GM23248 (cell line): ENCODE measurements around the gene TLL1. TPM values are rescaled to one million over a fixed set of nuclear protein-coding genes. Genes with fewer than 3 reads are reported as not detected.

Experiments
- DNase-seq: peaks from one replicate; pipeline ENCODE4 v3.0.0-alpha.2; 2015
- H2AFZ ChIP-seq: fragments of 200-600 bp; sonication (generic); 2 replicates; pipeline ENCODE4 v1.6.1; 2016; ENCODE audit warnings: antibody characterized with exemption
- H3F3A ChIP-seq: fragments of 200-600 bp; sonication (generic); 2 replicates; pipeline ENCODE4 v1.6.1; 2016; ENCODE audit warnings: mild to moderate bottlenecking, antibody characterized with exemption, mixed run types; ENCODE audit not compliant: insufficient read depth
- H3K27ac ChIP-seq: fragments of 200-600 bp; sonication (generic); 2 replicates; pipeline ENCODE4 v1.5.1; 2016; ENCODE audit warnings: mild to moderate bottlenecking
- H3K27me3 ChIP-seq: fragments of 200-600 bp; sonication (generic); replicated peaks from 2 replicates; pipeline ENCODE4 v1.6.1; 2016; ENCODE audit warnings: mild to moderate bottlenecking; ENCODE audit not compliant: insufficient read depth
- H3K36me3 ChIP-seq: fragments of 200-600 bp; sonication (generic); 2 replicates; pipeline ENCODE4 v1.6.1; 2016; ENCODE audit warnings: low read depth, mild to moderate bottlenecking
- H3K4me1 ChIP-seq: fragments of 200-600 bp; sonication (generic); 2 replicates; pipeline ENCODE4 v1.6.1; 2016; ENCODE audit warnings: mild to moderate bottlenecking; ENCODE audit not compliant: insufficient read depth
- H3K4me2 ChIP-seq: fragments of 200-600 bp; sonication (generic); one replicate; pipeline ENCODE4 v1.6.1; 2016; ENCODE audit warnings: mild to moderate bottlenecking; ENCODE audit not compliant: unreplicated experiment
- H3K4me3 ChIP-seq: fragments of 200-600 bp; sonication (generic); 2 replicates; pipeline ENCODE4 v1.5.1; 2016; ENCODE audit warnings: mild to moderate bottlenecking
- H3K79me2 ChIP-seq: fragments of 200-600 bp; sonication (generic); 2 replicates; pipeline ENCODE4 v1.6.1; 2016; ENCODE audit warnings: mild to moderate bottlenecking; ENCODE audit not compliant: insufficient read depth
- H3K9ac ChIP-seq: fragments of 200-600 bp; sonication (generic); 2 replicates; pipeline ENCODE4 v1.6.1; 2016; ENCODE audit warnings: mild to moderate bottlenecking
- H3K9me2 ChIP-seq: fragments of 200-600 bp; sonication (generic); 2 replicates; pipeline ENCODE4 v1.6.1; 2016; ENCODE audit warnings: mixed run types, mild to moderate bottlenecking, moderate library complexity; ENCODE audit not compliant: insufficient read depth
- H3K9me3 ChIP-seq: fragments of 200-600 bp; sonication (generic); one replicate; pipeline ENCODE4 v1.6.1; 2017; ENCODE audit warnings: low read depth
- H4K20me1 ChIP-seq: fragments of 200-600 bp; sonication (generic); 2 replicates; pipeline ENCODE4 v1.6.0; 2016; ENCODE audit not compliant: insufficient read depth
- EZH2 ChIP-seq: fragments of 200-600 bp; sonication (generic); IDR thresholded peaks from 2 replicates; pipeline ENCODE4 v1.6.1; 2018; ENCODE audit warnings: antibody characterized with exemption, mild to moderate bottlenecking; ENCODE audit not compliant: insufficient read depth, poor library complexity, severe bottlenecking
- EZH2phosphoT487 ChIP-seq: fragments of 200-600 bp; sonication (generic); IDR thresholded peaks from 2 replicates; pipeline ENCODE4 v1.6.1; 2018; ENCODE audit warnings: antibody characterized with exemption, moderate library complexity, mild to moderate bottlenecking, low read depth; ENCODE audit not compliant: insufficient read depth
- WGBS, 2 experiments: methylation state at CpG; one replicate each; pipeline ENCODE4 v1.1.6; 2015 to 2017; ENCODE audit warnings: low lambda C conversion rate in 2 of 2, low coverage in 1 of 2; ENCODE audit errors: missing lambda C conversion rate in 2 of 2; 5-methylcytosine and 5-hydroxymethylcytosine counted together
- in situ Hi-C: fragments of 300-500 bp; cut with MboI; formaldehyde crosslinking; loops from 2 replicates; pipeline ENCODE4 v1.15.0; 2020
- polyA plus RNA-seq: library from polyadenylated mRNA; unstranded; fragments of >200 nt; fragmentation: Nextera tagmentation; extraction: Ambion mirVana; gene quantifications from 2 replicates; pipeline ENCODE4 v1.2.1, GENCODE V29; 2016
- total RNA-seq: library from RNA; depleted of rRNA; stranded (reverse); fragments of >200 nt; shearing (Covaris generic); gene quantifications from 2 replicates; pipeline ENCODE4 v1.2.3, GENCODE V29; 2014

TLL1 gene
- total and polyA plus RNA-seq, 2 experiments from 2014 or later = not detected

DNA sequence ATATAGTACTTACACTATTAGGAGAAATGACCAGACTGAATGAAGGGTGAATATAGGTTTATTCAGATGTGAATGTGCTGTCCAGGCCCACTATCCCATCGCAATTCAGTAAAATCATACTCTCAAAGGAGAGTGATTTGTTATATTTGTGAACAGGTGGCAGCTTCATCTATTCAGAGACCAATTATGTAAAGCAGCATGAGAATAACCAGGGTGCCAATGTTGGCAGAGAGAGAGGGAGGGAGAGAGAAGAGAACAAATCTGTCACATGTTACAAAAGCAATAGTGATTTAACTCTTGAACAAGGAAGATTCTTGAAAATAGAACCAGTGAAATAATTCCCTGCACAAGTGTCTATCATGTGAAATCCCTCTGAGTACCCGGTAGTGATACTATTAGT, 38.9 kb upstream of the TLL1 start:
- no peak for DNase-seq
- Histone ChIP-seq H3K4me3 (no peak overlapping the region), H4K20me1 (no peaks in the 10 kb centered on the region), H2AFZ (no peak overlapping the region), H3K4me2 (no peak overlapping the region), H3K79me2 (no peaks in the 10 kb centered on the region), H3K9me3 (no peaks in the 10 kb centered on the region), H3K27ac (no peak overlapping the region), H3F3A (no peaks in the 10 kb centered on the region), H3K36me3 (no peaks in the 10 kb centered on the region), H3K4me1 (no peaks in the 10 kb centered on the region), H3K27me3 (no peaks in the 10 kb centered on the region), H3K9ac (no peak overlapping the region), H3K9me2 (no peaks in the 10 kb centered on the region)
- 18 to 24% methylated on average over 2 of the region's 2 CpGs for WGBS, 2 experiments
- TF ChIP-seq EZH2phosphoT487 (no peak), EZH2 (no peak)
- in situ Hi-C loops = no loop called here

DNA sequence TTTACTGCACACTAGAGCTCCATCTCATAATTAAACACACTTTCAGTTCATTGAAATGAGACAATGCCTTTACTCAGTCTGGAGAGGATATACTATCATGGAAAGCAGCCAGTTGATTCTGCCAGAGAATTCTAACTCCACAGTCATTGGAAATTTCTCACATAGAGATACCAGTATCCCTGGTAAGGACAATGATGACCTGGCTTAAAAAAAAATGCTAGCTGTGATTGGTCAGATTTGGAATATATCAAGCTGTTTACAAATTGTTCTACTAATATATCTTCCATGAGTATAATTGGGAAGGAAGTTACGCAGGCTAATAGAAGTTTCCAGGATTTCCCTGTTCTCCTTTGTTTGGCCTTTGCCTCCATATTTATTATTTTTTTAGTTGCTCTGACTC, 34.5 kb upstream of the TLL1 start:
- no peaks in the 10 kb centered on the region for H3K9me2 ChIP-seq
- no peak overlapping the region for H3K4me2 ChIP-seq
- no peaks in the 10 kb centered on the region for H3K27me3 ChIP-seq
- H3K79me2 ChIP-seq = no peaks in the 10 kb centered on the region
- H3K9ac ChIP-seq = no peak overlapping the region
- in situ Hi-C loops = no loop called here
- H3K4me1 ChIP-seq = no peaks in the 10 kb centered on the region
- no peaks in the 10 kb centered on the region for H3F3A ChIP-seq
- H3K4me3 ChIP-seq = no peak overlapping the region
- no peaks in the 10 kb centered on the region for H3K9me3 ChIP-seq
- H3K36me3 ChIP-seq = no peaks in the 10 kb centered on the region
- no peak for TF ChIP-seq EZH2phosphoT487
- TF ChIP-seq EZH2 = no peak
- H2AFZ ChIP-seq = no peak overlapping the region
- 54 to 60% methylated on average over 1 of the region's 1 CpG for WGBS, 2 experiments
- H4K20me1 ChIP-seq = no peaks in the 10 kb centered on the region
- DNase-seq = no peak
- H3K27ac ChIP-seq = no peak overlapping the region

DNA sequence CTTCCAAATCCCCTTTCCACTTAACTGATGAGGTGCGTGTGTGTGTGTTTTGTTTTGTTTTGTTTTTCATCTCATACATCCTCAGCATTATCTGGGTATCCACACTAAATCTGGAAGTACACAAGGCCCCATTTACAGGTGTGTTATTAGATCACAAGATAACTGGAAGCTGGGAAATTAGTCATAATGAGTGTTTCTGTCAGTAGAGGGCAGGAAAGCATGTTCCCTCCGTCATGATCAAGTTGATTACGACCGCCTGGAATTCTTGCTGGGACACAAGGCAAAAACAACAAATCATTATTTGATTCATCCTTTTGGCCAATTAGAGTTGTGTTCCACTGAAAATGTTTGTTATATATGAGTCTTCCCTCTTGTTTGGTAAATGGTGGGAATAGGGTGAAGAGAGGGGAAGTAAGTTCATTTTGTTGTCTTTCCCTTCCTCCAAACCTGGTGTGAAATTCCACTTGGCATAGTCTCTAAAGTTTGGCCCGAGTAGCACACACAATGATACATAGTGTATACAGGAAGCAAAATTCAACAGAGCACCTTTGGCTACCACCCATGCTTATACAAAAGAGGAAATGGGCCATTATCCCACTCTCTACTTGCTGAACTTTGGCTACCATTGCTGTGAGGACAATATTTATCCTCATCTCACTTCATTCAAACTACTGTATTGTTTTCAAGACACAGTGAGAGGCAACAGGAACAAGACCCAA, 33.3 kb upstream of the TLL1 start:
- in situ Hi-C loops = no loop called here
- no peaks in the 10 kb centered on the region for H3K4me1 ChIP-seq
- H3K4me2 ChIP-seq = no peak overlapping the region
- no peak overlapping the region for H3K9ac ChIP-seq
- 21 to 32% methylated on average over 5 of the region's 5 CpGs for WGBS, 2 experiments
- no peak overlapping the region for H2AFZ ChIP-seq
- H3K27ac ChIP-seq = no peak overlapping the region
- H3F3A ChIP-seq = no peaks in the 10 kb centered on the region
- H3K27me3 ChIP-seq = no peaks in the 10 kb centered on the region
- no peak for DNase-seq
- no peaks in the 10 kb centered on the region for H3K79me2 ChIP-seq
- no peaks in the 10 kb centered on the region for H3K36me3 ChIP-seq
- TF ChIP-seq EZH2phosphoT487 (no peak), EZH2 (no peak)
- no peak overlapping the region for H3K4me3 ChIP-seq
- no peaks in the 10 kb centered on the region for H3K9me3 ChIP-seq
- no peaks in the 10 kb centered on the region for H3K9me2 ChIP-seq
- no peaks in the 10 kb centered on the region for H4K20me1 ChIP-seq

DNA sequence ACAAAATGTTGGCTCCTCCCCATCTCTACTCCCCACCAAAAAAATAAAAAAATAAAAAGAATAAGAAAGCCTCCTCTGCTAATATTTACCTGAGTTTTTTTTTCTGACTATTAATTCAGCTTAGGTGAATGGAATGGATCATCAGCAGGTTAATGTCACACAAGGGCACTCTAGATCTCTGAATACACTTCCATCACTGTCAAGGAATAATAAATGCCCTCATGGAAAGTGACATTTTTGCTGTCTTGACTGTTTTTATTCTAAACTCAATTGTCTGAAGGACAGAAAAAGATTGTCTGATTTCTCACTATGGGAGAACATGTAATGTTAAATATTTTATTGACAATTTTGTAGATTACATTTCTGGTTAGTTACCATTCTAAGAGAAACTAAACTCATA, 30.4 kb upstream of the TLL1 start:
- no peak for TF ChIP-seq EZH2
- TF ChIP-seq EZH2phosphoT487 = no peak
- Histone ChIP-seq H3K4me3 (no peak overlapping the region), H3K4me1 (no peaks in the 10 kb centered on the region), H3F3A (no peaks in the 10 kb centered on the region), H2AFZ (no peak overlapping the region), H3K4me2 (no peak overlapping the region), H3K27me3 (no peaks in the 10 kb centered on the region), H3K9me3 (no peaks in the 10 kb centered on the region), H3K79me2 (no peaks in the 10 kb centered on the region), H4K20me1 (no peaks in the 10 kb centered on the region), H3K9me2 (no peaks in the 10 kb centered on the region), H3K27ac (no peak overlapping the region), H3K36me3 (no peaks in the 10 kb centered on the region), H3K9ac (no peak overlapping the region)
- no peak for DNase-seq
- in situ Hi-C loops = no loop called here

GRCh38 chr4:165844161-165844560, 28.9 kb upstream of the TLL1 start:
- in situ Hi-C loops = no loop called here
- no peaks in the 10 kb centered on the region for H3K9me2 ChIP-seq
- no peaks in the 10 kb centered on the region for H3K4me1 ChIP-seq
- H3K4me3 ChIP-seq = no peak overlapping the region
- WGBS, 2 experiments = 30 to 32% methylated on average over 7 of the region's 7 CpGs
- H3K36me3 ChIP-seq = no peaks in the 10 kb centered on the region
- no peaks in the 10 kb centered on the region for H3K9me3 ChIP-seq
- no peak overlapping the region for H2AFZ ChIP-seq
- no peaks in the 10 kb centered on the region for H4K20me1 ChIP-seq
- no peaks in the 10 kb centered on the region for H3F3A ChIP-seq
- H3K9ac ChIP-seq = no peak overlapping the region
- no peaks in the 10 kb centered on the region for H3K27me3 ChIP-seq
- DNase-seq = no peak
- no peak for TF ChIP-seq EZH2
- no peak for TF ChIP-seq EZH2phosphoT487
- no peaks in the 10 kb centered on the region for H3K79me2 ChIP-seq
- no peak overlapping the region for H3K4me2 ChIP-seq
- H3K27ac ChIP-seq = no peak overlapping the region
